ENCODE data around the gene OBSCN. TPM values are rescaled to one million over a fixed set of nuclear protein-coding genes. Genes with fewer than 3 reads are reported as not detected.

Gene OBSCN
- total and polyA plus RNA-seq, 7 donors, result 0.92 to 21.0 (median 13.1) TPM

DNA sequence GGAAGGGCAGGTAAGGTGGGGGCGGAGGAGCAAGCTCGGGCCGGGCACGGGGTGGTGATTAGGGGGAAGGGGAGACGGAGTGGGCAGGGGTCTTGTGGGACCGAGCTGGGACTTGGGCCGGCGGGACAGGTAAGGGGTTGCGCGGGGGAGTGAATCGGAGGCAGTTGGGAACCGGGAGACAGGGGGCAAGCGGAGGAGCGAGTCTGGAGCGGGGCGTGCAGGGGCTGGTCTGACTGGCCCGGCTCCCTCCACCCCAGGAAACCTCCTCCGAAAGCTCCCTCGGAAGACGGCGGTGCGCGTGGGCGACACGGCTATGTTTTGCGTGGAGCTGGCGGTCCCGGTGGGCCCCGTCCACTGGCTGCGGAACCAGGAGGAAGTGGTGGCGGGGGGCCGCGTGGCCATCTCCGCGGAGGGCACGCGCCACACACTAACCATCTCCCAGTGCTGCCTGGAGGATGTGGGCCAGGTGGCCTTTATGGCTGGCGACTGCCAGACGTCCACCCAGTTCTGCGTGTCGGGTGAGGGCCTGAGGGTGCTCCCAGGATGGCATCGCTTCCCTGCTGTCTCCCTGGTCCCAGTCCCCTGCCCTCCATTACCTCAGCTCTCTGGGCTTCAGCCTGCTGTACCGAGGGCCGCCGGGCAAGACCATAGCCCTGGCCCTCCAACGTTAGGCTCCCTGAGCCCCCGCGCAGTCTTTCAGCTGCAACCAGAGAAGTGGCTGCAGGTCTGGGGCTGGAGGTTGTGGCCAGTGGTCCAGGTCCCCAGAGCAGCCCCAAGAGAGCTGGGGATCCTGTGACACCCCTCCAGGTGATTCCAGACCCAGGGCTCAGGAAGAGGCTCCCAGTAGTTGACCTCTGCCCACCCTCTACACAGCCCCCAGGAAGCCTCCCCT, 6.3 kb downstream of the OBSCN start:
- Histone ChIP-seq H3K36me3 (no peaks in the 10 kb centered on the region), H3K4me1 (peaks cover 0 to 22% (median 19%) of the 10 kb centered on the region in 4 donors), H3K4me3 (peak overlapping the region; percentile 31 to 52 (median 42)), H3K27ac (peak overlapping the region in 1 of 4 donors; percentile 15), H3K9me3 (no peaks in the 10 kb centered on the region), H3K27me3 (peaks cover 12 to 31% (median 20%) of the 10 kb centered on the region in 3 donors)
- 48 to 63% methylated on average over 48 of the region's 48 CpGs for WGBS, 2 donors
- DNase-seq, result no peak
- TF ChIP-seq, protein P1, sequence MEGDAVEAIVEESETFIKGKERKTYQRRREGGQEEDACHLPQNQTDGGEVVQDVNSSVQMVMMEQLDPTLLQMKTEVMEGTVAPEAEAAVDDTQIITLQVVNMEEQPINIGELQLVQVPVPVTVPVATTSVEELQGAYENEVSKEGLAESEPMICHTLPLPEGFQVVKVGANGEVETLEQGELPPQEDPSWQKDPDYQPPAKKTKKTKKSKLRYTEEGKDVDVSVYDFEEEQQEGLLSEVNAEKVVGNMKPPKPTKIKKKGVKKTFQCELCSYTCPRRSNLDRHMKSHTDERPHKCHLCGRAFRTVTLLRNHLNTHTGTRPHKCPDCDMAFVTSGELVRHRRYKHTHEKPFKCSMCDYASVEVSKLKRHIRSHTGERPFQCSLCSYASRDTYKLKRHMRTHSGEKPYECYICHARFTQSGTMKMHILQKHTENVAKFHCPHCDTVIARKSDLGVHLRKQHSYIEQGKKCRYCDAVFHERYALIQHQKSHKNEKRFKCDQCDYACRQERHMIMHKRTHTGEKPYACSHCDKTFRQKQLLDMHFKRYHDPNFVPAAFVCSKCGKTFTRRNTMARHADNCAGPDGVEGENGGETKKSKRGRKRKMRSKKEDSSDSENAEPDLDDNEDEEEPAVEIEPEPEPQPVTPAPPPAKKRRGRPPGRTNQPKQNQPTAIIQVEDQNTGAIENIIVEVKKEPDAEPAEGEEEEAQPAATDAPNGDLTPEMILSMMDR (IDR thresholded peaks at IDR 0.05), result no peak
- TF ChIP-seq POLR2A (IDR thresholded peaks at IDR 0.05) (no peak), POLR2AphosphoS5 (IDR thresholded peaks at IDR 0.05) (no peak), EP300 (IDR thresholded peaks at IDR 0.05) (no peak)
- intact Hi-C loops (cut with DNase I), result loop anchor here (1.0 to 10.0 kb wide), 3 partner anchors 61 to 193 kb away; partner anchors contain the start of gene TRIM11

DNA sequence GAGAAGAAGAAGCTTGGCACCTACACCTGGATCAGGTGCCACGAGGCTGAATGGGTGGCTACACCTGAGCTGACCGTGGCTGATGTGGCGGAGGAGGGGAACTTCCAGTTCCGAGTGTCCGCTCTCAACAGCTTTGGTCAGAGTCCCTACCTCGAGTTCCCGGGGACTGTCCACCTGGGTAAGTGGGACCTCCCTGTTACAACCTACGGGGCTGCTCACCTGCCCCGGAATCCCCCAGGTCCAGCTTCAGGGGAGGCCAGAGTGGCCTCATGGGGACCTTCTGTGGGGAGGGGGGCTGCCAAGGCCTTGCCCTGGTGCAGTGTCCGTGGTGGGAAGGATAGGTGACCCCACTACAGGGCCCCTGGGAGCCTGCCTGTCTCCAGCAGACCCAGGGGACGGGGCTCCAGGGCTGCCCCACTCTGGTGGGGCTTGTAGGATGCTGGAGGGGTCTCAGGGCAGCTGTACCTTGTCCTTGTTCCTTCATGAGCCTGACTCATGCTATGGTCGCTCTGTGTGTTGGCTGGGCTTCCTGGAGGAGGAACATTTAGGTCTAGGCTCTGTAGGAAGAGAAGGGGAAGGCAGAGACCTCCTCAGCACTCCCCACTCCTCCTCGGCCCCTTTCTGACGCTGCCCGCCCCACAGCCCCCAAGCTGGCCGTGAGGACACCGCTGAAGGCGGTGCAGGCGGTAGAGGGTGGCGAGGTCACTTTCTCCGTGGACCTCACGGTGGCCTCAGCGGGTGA, 7.2 kb downstream of the OBSCN start:
- Histone ChIP-seq H3K4me3 (no peak overlapping the region), H3K27me3 (peaks cover 12 to 25% (median 20%) of the 10 kb centered on the region in 3 donors), H3K4me1 (peaks cover 0 to 22% (median 19%) of the 10 kb centered on the region in 4 donors), H3K36me3 (no peaks in the 10 kb centered on the region), H3K9me3 (no peaks in the 10 kb centered on the region), H3K27ac (no peak overlapping the region)
- TF ChIP-seq, protein P1 (IDR thresholded peaks at IDR 0.05), result no peak
- no peak for TF ChIP-seq POLR2A (IDR thresholded peaks at IDR 0.05)
- TF ChIP-seq EP300 (IDR thresholded peaks at IDR 0.05), result no peak
- TF ChIP-seq POLR2AphosphoS5 (IDR thresholded peaks at IDR 0.05), result no peak
- 91 to 95% methylated on average over 23 of the region's 23 CpGs for WGBS, 2 donors
- intact Hi-C loops (cut with DNase I), result loop anchor here (5.0 to 10.0 kb wide), 2 partner anchors 80 to 192 kb away; partner anchors contain the start of gene TRIM11
- DNase-seq, result no peak

GRCh38 chr1:228215663-228216116, 7.8 kb downstream of the OBSCN start:
- DNase-seq, result no peak
- intact Hi-C loops (cut with DNase I), result loop anchor here (10.0 kb wide), 1 partner anchor 81 kb away; no protein-coding TSS in a partner anchor
- peaks cover 12 to 24% (median 20%) of the 10 kb centered on the region in 3 donors for H3K27me3 ChIP-seq
- H3K36me3 ChIP-seq, result no peaks in the 10 kb centered on the region
- no peak overlapping the region for H3K27ac ChIP-seq
- no peak overlapping the region for H3K4me3 ChIP-seq
- H3K4me1 ChIP-seq, result peaks cover 0 to 22% (median 19%) of the 10 kb centered on the region in 4 donors
- WGBS, 2 donors, result 94% methylated on average over 13 of the region's 13 CpGs
- H3K9me3 ChIP-seq, result no peaks in the 10 kb centered on the region
- TF ChIP-seq EP300 (IDR thresholded peaks at IDR 0.05) (no peak), POLR2A (IDR thresholded peaks at IDR 0.05) (no peak), POLR2AphosphoS5 (IDR thresholded peaks at IDR 0.05) (no peak)
- TF ChIP-seq, protein P1 (IDR thresholded peaks at IDR 0.05), result no peak

- no peak overlapping the region for H3K4me3 ChIP-seq
Observed at GRCh38 chr1:228216371-228217320, 8.8 kb downstream of the OBSCN start.

More at GRCh38 chr1:228216371-228217320, 8.8 kb downstream of the OBSCN start:
- Histone ChIP-seq H3K27ac (no peak overlapping the region), H3K36me3 (no peaks in the 10 kb centered on the region), H3K27me3 (peaks cover 12 to 20% (median 16%) of the 10 kb centered on the region in 3 donors), H3K4me1 (peaks cover 0 to 22% (median 19%) of the 10 kb centered on the region in 4 donors), H3K9me3 (no peaks in the 10 kb centered on the region)
- no peak for DNase-seq
- intact Hi-C loops (cut with DNase I), result loop anchor here (10.0 kb wide), 1 partner anchor 82 kb away; no protein-coding TSS in a partner anchor
- WGBS, 2 donors, result 90 to 93% methylated on average over 53 of the region's 53 CpGs
- TF ChIP-seq EP300 (IDR thresholded peaks at IDR 0.05) (no peak), POLR2A (IDR thresholded peaks at IDR 0.05) (no peak), POLR2AphosphoS5 (IDR thresholded peaks at IDR 0.05) (no peak)
- TF ChIP-seq, protein P1 (IDR thresholded peaks at IDR 0.05), result no peak

Measured in sigmoid colon (tissue), 7 donors.